OCI-LY7 (cell line): Measurements from ENCODE around the gene SDK2. TPM values are rescaled to one million over a fixed set of nuclear protein-coding genes. Genes with fewer than 3 reads are reported as not detected.

Source experiments
- BruUV-seq: library from RNA; stranded (reverse); fragments of 400-500 nt; replicated peaks from 2 replicates; lab custom pipeline; 2021; lab: Mats Ljungman, UMichigan
- CTCF ChIA-PET: fragments of 300-600 bp; sonication (Branson Sonifier 250); formaldehyde crosslinking; loops from one replicate; lab custom pipeline; 2022; ENCODE audit warnings: antibody characterized with exemption; ENCODE audit not compliant: unreplicated experiment; lab: Charles Lee
- POLR2A ChIA-PET: fragments of 300-600 bp; sonication (Branson Sonifier 250); formaldehyde crosslinking; loops from one replicate; lab custom pipeline; 2022; ENCODE audit warnings: antibody characterized with exemption; lab: Charles Lee
- DNase-seq: peaks from one replicate; pipeline ENCODE4 v3.0.0-alpha.2; 2015; ENCODE audit warnings: low spot score
- H2AFZ ChIP-seq: fragments of 200-600 bp; sonication (generic), shearing (Covaris generic); 2 replicates; pipeline ENCODE4 v1.6.1; 2014; ENCODE audit warnings: mild to moderate bottlenecking, antibody characterized with exemption, low read length, moderate library complexity
- H3K27ac ChIP-seq: fragments of 200-600 bp; sonication (generic); 2 replicates; pipeline ENCODE4 v1.5.1; 2014; ENCODE audit warnings: mixed run types, low read depth, mild to moderate bottlenecking, moderate library complexity, low read length, inconsistent platforms; ENCODE audit not compliant: poor library complexity, severe bottlenecking
- H3K36me3 ChIP-seq: fragments of 200-600 bp; sonication (generic); 2 replicates; pipeline ENCODE4 v1.6.1; 2014; ENCODE audit warnings: mild to moderate bottlenecking, antibody characterized with exemption, low read length, moderate library complexity, mixed read lengths; ENCODE audit not compliant: insufficient read depth
- H3K4me1 ChIP-seq: fragments of 200-600 bp; sonication (generic); 2 replicates; pipeline ENCODE4 v1.5.1; 2014; ENCODE audit warnings: mild to moderate bottlenecking, low read length; ENCODE audit not compliant: insufficient read depth, poor library complexity, severe bottlenecking
- H3K4me2 ChIP-seq: fragments of 200-600 bp; sonication (generic); 2 replicates; pipeline ENCODE4 v1.6.1; 2014; ENCODE audit warnings: mild to moderate bottlenecking, low read length
- H3K4me3 ChIP-seq: fragments of 200-600 bp; sonication (generic); 2 replicates; pipeline ENCODE4 v1.5.1; 2014; ENCODE audit warnings: mild to moderate bottlenecking, low read depth, low read length; ENCODE audit not compliant: poor library complexity, severe bottlenecking
- H3K79me2 ChIP-seq: fragments of 200-600 bp; sonication (generic); 2 replicates; pipeline ENCODE4 v1.6.1; 2016; ENCODE audit warnings: low read depth, mild to moderate bottlenecking, low read length, moderate library complexity, mixed read lengths; ENCODE audit not compliant: insufficient read depth
- H3K9me2 ChIP-seq: fragments of 200-600 bp; sonication (generic); 2 replicates; pipeline ENCODE4 v1.6.1; 2016; ENCODE audit warnings: mild to moderate bottlenecking, low read length, mixed read lengths; ENCODE audit not compliant: insufficient read depth
- H3K9me3 ChIP-seq: fragments of 200-600 bp; sonication (generic); 2 replicates; pipeline ENCODE4 v1.6.1; 2014; ENCODE audit warnings: mild to moderate bottlenecking, mixed run types, low read length, mixed read lengths
- H4K20me1 ChIP-seq: fragments of 200-600 bp; sonication (generic); 2 replicates; pipeline ENCODE4 v1.6.1; 2014; ENCODE audit warnings: mild to moderate bottlenecking, antibody characterized with exemption, low read length, moderate library complexity, mixed read lengths; ENCODE audit not compliant: insufficient read depth
- EZH2phosphoT487 ChIP-seq: fragments of 200-600 bp; sonication (generic); IDR thresholded peaks from 2 replicates; pipeline ENCODE4 v1.6.1; 2018; ENCODE audit warnings: low read depth, borderline replicate concordance, mild to moderate bottlenecking, mixed run types, antibody characterized with exemption, low read length, moderate library complexity, mixed read lengths
- intact Hi-C: fragments of 100-400 bp; cut with micrococcal nuclease; formaldehyde crosslinking; loops from one replicate; pipeline ENCODE4 v1.10.0; 2022; ENCODE audit not compliant: unreplicated experiment
- total RNA-seq, 2 experiments: library from RNA; depleted of rRNA in 1 of 2; stranded (reverse); fragments of >200 nt in 1 of 2; shearing (Covaris generic) in 1 of 2; gene quantifications; 2 replicates each; pipeline ENCODE4 v1.2.3, GENCODE V29; 2014 to 2022
- TF ChIP-seq, protein P1 (sequence below): fragments of 200-600 bp; sonication (generic); conservative IDR thresholded peaks from 2 replicates; pipeline ENCODE4 v1.5.1; 2014; ENCODE audit warnings: mild to moderate bottlenecking, antibody characterized with exemption, low read length, moderate library complexity, mixed read lengths

Gene SDK2
- total RNA-seq, 2 experiments from 2014 or later = 0.32 to 1.8 TPM

DNA sequence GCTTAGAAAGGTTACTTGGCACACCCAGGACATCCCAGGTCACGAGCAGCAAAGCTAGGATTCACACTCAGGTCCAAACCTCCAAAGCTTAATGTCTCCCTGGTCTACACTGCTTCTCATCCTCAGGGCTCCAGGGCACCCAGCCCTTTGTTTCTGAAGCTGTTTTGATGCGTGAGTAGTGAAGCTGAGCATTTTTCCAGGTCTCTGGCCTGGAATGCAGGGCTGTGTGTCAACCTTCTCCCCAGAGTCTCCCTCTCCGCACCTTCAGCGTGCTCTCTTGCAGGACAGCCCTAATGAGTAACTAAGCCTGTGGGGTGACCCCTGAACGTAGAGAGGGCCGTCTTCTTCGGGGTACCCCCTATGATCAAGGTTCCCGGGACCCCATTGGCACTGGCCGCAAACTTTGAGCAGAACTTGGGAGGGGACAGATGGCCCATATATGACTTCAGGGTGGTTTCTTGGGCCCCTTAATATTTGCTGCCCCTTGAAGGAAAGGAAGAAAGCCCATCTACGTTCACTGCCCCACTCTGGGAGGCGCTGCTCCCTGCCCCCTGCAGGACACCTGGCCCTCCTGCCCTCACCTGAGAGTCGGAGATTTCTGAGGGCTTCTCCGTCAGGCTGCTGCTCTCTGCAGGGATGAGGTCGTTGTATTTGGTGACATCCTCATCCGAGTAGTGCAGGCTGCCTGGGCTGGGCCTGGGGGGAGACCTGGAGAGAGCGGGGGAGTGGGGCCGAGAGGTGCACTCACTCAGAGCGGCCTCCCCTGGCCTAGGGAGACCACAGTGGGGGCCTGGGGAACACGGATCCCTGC, 296.0 kb downstream of the SDK2 start:
- no peak overlapping the region for H3K27ac ChIP-seq
- ChIA-PET CTCF (interaction anchor here (0.5 kb wide), 1 partner anchor 496 kb away, joined by 3 read pairs; no protein-coding TSS in a partner anchor), POLR2A (no interaction called here)
- H3K4me1 ChIP-seq = no peaks in the 10 kb centered on the region
- H3K4me2 ChIP-seq = no peak overlapping the region
- H2AFZ ChIP-seq = no peak overlapping the region
- H3K9me2 ChIP-seq = no peaks in the 10 kb centered on the region
- no peaks in the 10 kb centered on the region for H4K20me1 ChIP-seq
- H3K36me3 ChIP-seq = no peaks in the 10 kb centered on the region
- no peak for TF ChIP-seq EZH2phosphoT487
- TF ChIP-seq, protein P1, sequence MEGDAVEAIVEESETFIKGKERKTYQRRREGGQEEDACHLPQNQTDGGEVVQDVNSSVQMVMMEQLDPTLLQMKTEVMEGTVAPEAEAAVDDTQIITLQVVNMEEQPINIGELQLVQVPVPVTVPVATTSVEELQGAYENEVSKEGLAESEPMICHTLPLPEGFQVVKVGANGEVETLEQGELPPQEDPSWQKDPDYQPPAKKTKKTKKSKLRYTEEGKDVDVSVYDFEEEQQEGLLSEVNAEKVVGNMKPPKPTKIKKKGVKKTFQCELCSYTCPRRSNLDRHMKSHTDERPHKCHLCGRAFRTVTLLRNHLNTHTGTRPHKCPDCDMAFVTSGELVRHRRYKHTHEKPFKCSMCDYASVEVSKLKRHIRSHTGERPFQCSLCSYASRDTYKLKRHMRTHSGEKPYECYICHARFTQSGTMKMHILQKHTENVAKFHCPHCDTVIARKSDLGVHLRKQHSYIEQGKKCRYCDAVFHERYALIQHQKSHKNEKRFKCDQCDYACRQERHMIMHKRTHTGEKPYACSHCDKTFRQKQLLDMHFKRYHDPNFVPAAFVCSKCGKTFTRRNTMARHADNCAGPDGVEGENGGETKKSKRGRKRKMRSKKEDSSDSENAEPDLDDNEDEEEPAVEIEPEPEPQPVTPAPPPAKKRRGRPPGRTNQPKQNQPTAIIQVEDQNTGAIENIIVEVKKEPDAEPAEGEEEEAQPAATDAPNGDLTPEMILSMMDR = no peak
- no TSS peak for BruUV-seq
- no peaks in the 10 kb centered on the region for H3K9me3 ChIP-seq
- DNase-seq = no peak
- intact Hi-C loops = no loop called here
- no peak overlapping the region for H3K4me3 ChIP-seq
- no peaks in the 10 kb centered on the region for H3K79me2 ChIP-seq

DNA sequence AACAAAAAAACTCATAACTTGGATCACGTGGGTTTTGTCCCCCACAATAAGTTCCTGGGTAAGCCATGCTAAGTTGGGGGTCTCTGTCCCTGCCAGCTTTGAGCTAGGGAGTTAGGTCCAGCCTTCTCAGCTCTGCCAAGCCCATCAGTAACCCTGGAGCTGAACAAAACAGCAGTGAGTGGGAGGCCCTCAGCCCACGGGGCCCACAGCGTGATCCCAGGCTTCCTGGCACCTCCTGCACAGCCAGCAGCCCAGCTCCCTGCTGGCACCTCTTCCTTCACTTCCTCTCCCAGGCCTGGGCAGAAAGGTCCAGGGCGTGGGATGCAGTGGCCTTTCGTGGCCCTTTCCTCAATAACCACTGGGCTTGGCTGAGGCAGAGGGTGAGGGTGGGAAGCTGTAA, 296.9 kb downstream of the SDK2 start:
- Histone ChIP-seq H3K4me2 (no peak overlapping the region), H3K4me3 (no peak overlapping the region), H3K4me1 (no peaks in the 10 kb centered on the region), H3K36me3 (no peaks in the 10 kb centered on the region), H3K9me3 (no peaks in the 10 kb centered on the region), H3K9me2 (no peaks in the 10 kb centered on the region), H2AFZ (no peak overlapping the region), H4K20me1 (no peaks in the 10 kb centered on the region), H3K79me2 (no peaks in the 10 kb centered on the region), H3K27ac (no peak overlapping the region)
- CTCF ChIA-PET = no interaction called here
- TF ChIP-seq, protein P1 = no peak
- TF ChIP-seq EZH2phosphoT487 = no peak
- no TSS peak for BruUV-seq
- DNase-seq = no peak
- intact Hi-C loops = no loop called here
- POLR2A ChIA-PET = no interaction called here

GRCh38 chr17:73346501-73347162, 297.6 kb downstream of the SDK2 start:
- ChIA-PET CTCF (no interaction called here), POLR2A (no interaction called here)
- H3K79me2 ChIP-seq = no peaks in the 10 kb centered on the region
- BruUV-seq = no TSS peak
- H3K9me2 ChIP-seq = no peaks in the 10 kb centered on the region
- no peaks in the 10 kb centered on the region for H3K36me3 ChIP-seq
- no peak for TF ChIP-seq EZH2phosphoT487
- TF ChIP-seq, protein P1 = no peak
- no peaks in the 10 kb centered on the region for H3K4me1 ChIP-seq
- H4K20me1 ChIP-seq = no peaks in the 10 kb centered on the region
- no peak overlapping the region for H3K27ac ChIP-seq
- H2AFZ ChIP-seq = no peak overlapping the region
- DNase-seq = no peak
- intact Hi-C loops = no loop called here
- no peaks in the 10 kb centered on the region for H3K9me3 ChIP-seq
- no peak overlapping the region for H3K4me2 ChIP-seq
- no peak overlapping the region for H3K4me3 ChIP-seq
